Gastrocnemius medialis (tissue), 4 donors: ENCODE results near the gene PLXDC2.

Experiments used
- POLR2A ChIP-seq, 2 donors: fragments of 450-650 bp; IDR thresholded peaks; one replicate each; pipeline ENCODE4 v1.6.1; 2017; ENCODE audit warnings: antibody characterized with exemption in 2 of 2, mild to moderate bottlenecking in 2 of 2, moderate library complexity in 2 of 2
- TF ChIP-seq, protein P1 (sequence below), 5 experiments: fragments of 450-650 bp in 3 of 5; fragments of 200-600 bp in 2 of 5; sonication (generic) in 2 of 5; IDR thresholded peaks in 4 of 5; conservative IDR thresholded peaks in 1 of 5; 1 replicate in 4 of 5; 2 replicates in 1 of 5; pipeline ENCODE4 v1.5.1; 2016 to 2019; ENCODE audit warnings: antibody characterized with exemption in 5 of 5, mild to moderate bottlenecking in 3 of 5, moderate library complexity in 3 of 5

GRCh38 chr10:19964625-19965024 lies 148.4 kb downstream of the PLXDC2 start:
- TF ChIP-seq, protein P1, sequence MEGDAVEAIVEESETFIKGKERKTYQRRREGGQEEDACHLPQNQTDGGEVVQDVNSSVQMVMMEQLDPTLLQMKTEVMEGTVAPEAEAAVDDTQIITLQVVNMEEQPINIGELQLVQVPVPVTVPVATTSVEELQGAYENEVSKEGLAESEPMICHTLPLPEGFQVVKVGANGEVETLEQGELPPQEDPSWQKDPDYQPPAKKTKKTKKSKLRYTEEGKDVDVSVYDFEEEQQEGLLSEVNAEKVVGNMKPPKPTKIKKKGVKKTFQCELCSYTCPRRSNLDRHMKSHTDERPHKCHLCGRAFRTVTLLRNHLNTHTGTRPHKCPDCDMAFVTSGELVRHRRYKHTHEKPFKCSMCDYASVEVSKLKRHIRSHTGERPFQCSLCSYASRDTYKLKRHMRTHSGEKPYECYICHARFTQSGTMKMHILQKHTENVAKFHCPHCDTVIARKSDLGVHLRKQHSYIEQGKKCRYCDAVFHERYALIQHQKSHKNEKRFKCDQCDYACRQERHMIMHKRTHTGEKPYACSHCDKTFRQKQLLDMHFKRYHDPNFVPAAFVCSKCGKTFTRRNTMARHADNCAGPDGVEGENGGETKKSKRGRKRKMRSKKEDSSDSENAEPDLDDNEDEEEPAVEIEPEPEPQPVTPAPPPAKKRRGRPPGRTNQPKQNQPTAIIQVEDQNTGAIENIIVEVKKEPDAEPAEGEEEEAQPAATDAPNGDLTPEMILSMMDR (IDR thresholded peaks at IDR 0.05 in 4 of 5, conservative IDR thresholded peaks at IDR 0.05 in 1 of 5) = no peak
- no peak for TF ChIP-seq POLR2A (IDR thresholded peaks at IDR 0.05)
